ENCODE measurements around the gene NLGN1.

Gene NLGN1

DNA sequence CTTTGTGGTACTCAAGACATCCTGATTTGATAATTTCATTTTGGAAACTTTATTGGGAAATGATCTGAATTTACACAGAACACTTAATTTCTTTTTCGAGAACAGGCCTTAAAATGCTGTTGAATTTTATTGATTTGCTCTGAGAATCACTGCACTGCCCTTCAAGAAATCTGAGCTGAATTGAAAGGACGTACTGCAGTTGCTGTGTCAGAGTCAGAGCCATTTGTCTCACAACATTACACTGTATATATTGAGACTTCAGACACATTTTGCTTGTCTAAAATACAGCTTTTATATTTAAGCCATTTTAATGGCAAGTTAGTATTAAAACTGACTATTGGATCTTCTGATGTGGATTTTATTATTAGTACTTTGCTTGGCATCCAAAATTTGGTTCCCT, 504.1 kb downstream of the NLGN1 start:
- Histone ChIP-seq H3K9me3 (no peaks in the 10 kb centered on the region), H3K27ac (no peak overlapping the region)
- TF ChIP-seq, protein P1, sequence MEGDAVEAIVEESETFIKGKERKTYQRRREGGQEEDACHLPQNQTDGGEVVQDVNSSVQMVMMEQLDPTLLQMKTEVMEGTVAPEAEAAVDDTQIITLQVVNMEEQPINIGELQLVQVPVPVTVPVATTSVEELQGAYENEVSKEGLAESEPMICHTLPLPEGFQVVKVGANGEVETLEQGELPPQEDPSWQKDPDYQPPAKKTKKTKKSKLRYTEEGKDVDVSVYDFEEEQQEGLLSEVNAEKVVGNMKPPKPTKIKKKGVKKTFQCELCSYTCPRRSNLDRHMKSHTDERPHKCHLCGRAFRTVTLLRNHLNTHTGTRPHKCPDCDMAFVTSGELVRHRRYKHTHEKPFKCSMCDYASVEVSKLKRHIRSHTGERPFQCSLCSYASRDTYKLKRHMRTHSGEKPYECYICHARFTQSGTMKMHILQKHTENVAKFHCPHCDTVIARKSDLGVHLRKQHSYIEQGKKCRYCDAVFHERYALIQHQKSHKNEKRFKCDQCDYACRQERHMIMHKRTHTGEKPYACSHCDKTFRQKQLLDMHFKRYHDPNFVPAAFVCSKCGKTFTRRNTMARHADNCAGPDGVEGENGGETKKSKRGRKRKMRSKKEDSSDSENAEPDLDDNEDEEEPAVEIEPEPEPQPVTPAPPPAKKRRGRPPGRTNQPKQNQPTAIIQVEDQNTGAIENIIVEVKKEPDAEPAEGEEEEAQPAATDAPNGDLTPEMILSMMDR (IDR thresholded peaks at IDR 0.05): no peak

DNA sequence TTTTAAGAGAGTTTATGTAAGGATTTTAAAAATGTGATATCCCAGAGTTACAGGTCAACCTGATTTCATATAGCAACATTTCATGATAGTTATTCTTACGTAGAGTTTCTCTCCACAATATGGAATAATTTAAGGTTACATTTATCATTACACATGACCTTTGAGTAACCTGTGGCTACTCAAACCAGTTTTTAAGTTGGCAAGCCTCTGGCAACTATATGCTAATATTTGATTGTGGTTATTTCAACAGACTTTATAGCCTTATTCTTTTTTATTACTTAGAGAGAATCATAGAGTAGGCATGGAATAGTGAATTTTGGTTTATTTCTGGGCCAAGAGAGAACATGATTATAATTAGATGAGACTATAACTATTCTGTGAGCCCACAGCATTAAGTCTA, 504.9 kb downstream of the NLGN1 start:
- TF ChIP-seq, protein P1 (IDR thresholded peaks at IDR 0.05): no peak
- no peak overlapping the region for H3K4me3 ChIP-seq (ENCODE audit: low read depth in 1 of 2, low read length in 1 of 2)
- H3K4me1 ChIP-seq (ENCODE audit: control insufficient read depth in 1 of 2, insufficient read depth in 1 of 2, low read depth in 1 of 2, low read length in 1 of 2): no peaks in the 10 kb centered on the region
- no peaks in the 10 kb centered on the region for H3K36me3 ChIP-seq
- no peak overlapping the region for H3K27ac ChIP-seq
- H3K9me3 ChIP-seq: no peaks in the 10 kb centered on the region
- no peaks in the 10 kb centered on the region for H3K27me3 ChIP-seq

More for the DNA sequence above, 504.1 kb downstream of the NLGN1 start:
- Histone ChIP-seq H3K27me3 (no peaks in the 10 kb centered on the region), H3K4me1 (ENCODE audit: control insufficient read depth in 1 of 2, insufficient read depth in 1 of 2, low read depth in 1 of 2, low read length in 1 of 2) (no peaks in the 10 kb centered on the region), H3K36me3 (no peaks in the 10 kb centered on the region), H3K4me3 (ENCODE audit: low read depth in 1 of 2, low read length in 1 of 2) (no peak overlapping the region)

DNA sequence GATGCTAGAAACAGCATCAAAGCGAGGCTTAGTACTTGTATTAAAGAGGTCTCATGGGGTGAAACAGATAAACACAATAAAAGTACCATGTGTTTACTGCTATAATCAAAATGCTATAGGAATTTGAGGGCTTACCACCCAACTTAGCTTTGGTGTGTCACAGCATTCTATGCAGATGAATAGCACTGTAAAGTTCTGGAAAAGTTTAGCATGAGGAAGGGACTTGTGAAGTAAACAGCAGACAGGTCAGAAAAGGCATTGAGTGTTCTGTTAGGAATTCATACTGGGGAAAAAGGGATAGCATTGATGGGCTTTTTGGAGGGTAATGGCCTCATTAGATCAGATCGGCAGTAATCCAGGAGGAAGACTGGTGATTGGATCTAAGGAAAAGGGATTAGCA, 505.3 kb downstream of the NLGN1 start:
- TF ChIP-seq, protein P1 (IDR thresholded peaks at IDR 0.05): no peak
- Histone ChIP-seq H3K4me3 (ENCODE audit: low read depth in 1 of 2, low read length in 1 of 2) (no peak overlapping the region), H3K36me3 (no peaks in the 10 kb centered on the region), H3K27me3 (no peaks in the 10 kb centered on the region), H3K27ac (no peak overlapping the region), H3K4me1 (ENCODE audit: control insufficient read depth in 1 of 2, insufficient read depth in 1 of 2, low read depth in 1 of 2, low read length in 1 of 2) (no peaks in the 10 kb centered on the region), H3K9me3 (no peaks in the 10 kb centered on the region)

DNA sequence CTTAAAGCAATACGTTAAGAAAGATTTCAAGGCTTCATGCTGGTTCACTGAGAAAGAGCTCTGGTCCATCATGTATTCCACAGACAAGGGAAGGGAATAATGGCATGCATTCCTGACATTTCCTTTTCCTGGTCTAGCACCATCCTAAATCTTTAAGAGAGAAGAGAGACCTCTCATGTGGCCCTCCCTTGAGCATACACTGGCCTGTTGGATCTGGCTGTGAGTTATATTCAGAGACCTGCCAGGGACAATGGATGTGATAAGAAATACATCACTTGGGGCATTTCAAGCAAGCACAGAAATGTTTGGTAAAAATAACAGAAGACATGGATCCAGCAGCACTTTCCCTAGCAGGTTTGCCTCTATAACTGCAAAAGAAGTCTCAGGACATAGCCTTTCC, 507.8 kb downstream of the NLGN1 start:
- TF ChIP-seq, protein P1 (IDR thresholded peaks at IDR 0.05): no peak
- Histone ChIP-seq H3K27me3 (no peaks in the 10 kb centered on the region), H3K4me1 (ENCODE audit: control insufficient read depth in 1 of 2, insufficient read depth in 1 of 2, low read depth in 1 of 2, low read length in 1 of 2) (no peaks in the 10 kb centered on the region), H3K27ac (no peak overlapping the region), H3K4me3 (ENCODE audit: low read depth in 1 of 2, low read length in 1 of 2) (no peak overlapping the region), H3K36me3 (no peaks in the 10 kb centered on the region), H3K9me3 (no peaks in the 10 kb centered on the region)

DNA sequence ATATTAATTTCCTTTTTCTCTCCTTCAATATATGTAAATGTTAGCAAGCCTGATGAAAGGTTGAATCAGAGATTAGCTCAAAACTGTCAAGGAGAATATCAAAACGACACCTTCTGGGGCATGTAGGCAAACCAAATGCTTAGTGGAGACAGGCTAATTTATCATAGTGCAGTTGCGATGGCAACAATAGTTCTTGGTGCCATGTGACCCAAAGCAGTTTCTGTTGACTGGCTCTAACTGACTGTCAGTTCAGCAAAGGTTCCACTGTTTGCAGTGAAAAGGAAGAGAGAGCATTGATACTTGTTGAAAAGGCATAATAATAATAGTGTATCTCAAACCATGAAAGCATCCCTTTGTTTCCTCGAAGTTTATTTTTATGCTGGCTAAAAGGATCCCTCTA, 513.9 kb downstream of the NLGN1 start:
- H3K4me3 ChIP-seq (ENCODE audit: low read depth in 1 of 2, low read length in 1 of 2): no peak overlapping the region
- H3K36me3 ChIP-seq: no peaks in the 10 kb centered on the region
- no peak overlapping the region for H3K27ac ChIP-seq
- TF ChIP-seq, protein P1 (IDR thresholded peaks at IDR 0.05): no peak
- H3K9me3 ChIP-seq: no peaks in the 10 kb centered on the region
- H3K27me3 ChIP-seq: no peaks in the 10 kb centered on the region
- no peaks in the 10 kb centered on the region for H3K4me1 ChIP-seq (ENCODE audit: control insufficient read depth in 1 of 2, insufficient read depth in 1 of 2, low read depth in 1 of 2, low read length in 1 of 2)

DNA sequence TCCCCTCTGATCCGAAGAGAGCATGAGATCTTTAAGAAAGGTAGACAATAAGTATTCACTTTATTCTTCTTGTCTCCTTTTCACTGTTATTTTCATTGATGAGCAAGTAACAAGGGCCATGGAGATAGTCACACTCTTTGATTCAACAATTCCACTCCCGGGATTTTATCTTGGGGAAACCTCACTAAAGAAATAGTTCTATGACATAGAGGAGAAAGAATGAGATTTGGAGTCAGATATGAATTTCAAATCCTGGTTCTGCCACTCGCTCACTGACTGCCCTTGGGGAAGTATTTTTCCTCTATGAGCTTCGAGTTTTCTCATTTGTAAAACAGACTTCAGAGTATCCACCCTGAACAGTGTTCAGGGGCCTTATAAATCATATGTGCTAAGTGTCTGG, 514.6 kb downstream of the NLGN1 start:
- TF ChIP-seq, protein P1 (IDR thresholded peaks at IDR 0.05): no peak
- H3K9me3 ChIP-seq: no peaks in the 10 kb centered on the region
- H3K27me3 ChIP-seq: no peaks in the 10 kb centered on the region
- no peaks in the 10 kb centered on the region for H3K36me3 ChIP-seq
- H3K4me3 ChIP-seq (ENCODE audit: low read depth in 1 of 2, low read length in 1 of 2): no peak overlapping the region
- H3K27ac ChIP-seq: no peak overlapping the region
- H3K4me1 ChIP-seq (ENCODE audit: control insufficient read depth in 1 of 2, insufficient read depth in 1 of 2, low read depth in 1 of 2, low read length in 1 of 2): no peaks in the 10 kb centered on the region
